Subcutaneous adipose tissue (tissue), 4 donors: Measurements from ENCODE around the gene KRTDAP. TPM values are rescaled to one million over a fixed set of nuclear protein-coding genes. Genes with fewer than 3 reads are reported as not detected.

Experiments used
- total RNA-seq, 4 donors: library from RNA; depleted of rRNA; stranded (reverse); fragments of >200 nt; gene quantifications; one replicate each; pipeline ENCODE4 v1.1.0, GENCODE V29; 2016
- TF ChIP-seq, protein P1 (sequence below): fragments of 450-650 bp; IDR thresholded peaks from one replicate; pipeline ENCODE4 v1.5.1; 2016; ENCODE audit warnings: low read depth, mild to moderate bottlenecking, control low read depth, antibody characterized with exemption, moderate library complexity

KRTDAP gene
- total RNA-seq, 4 donors from 2014 or later = not detected

DNA sequence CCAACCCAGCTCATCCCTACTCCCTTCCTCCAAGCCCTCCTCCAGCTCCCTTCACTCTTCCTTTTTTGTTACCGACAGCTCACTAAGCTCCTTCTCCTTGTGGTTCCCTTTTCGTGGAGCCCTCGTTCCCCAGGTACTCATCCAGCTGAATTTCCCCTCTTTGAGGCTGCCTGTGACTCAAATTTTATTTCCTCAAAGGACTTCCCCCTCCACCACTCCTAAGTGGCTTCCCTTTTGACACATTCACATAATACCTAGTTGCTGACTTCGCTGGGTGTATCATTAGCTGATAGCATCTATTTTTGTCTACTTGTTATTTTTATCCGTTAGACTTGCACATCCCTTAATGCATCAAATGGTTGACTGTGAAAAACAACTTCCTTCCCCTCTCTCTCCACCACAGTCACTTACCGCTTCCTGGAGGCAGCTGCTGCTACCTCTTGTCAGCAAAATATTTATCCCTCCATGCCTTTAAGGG, 27.7 kb downstream of the KRTDAP start:
- TF ChIP-seq, protein P1, sequence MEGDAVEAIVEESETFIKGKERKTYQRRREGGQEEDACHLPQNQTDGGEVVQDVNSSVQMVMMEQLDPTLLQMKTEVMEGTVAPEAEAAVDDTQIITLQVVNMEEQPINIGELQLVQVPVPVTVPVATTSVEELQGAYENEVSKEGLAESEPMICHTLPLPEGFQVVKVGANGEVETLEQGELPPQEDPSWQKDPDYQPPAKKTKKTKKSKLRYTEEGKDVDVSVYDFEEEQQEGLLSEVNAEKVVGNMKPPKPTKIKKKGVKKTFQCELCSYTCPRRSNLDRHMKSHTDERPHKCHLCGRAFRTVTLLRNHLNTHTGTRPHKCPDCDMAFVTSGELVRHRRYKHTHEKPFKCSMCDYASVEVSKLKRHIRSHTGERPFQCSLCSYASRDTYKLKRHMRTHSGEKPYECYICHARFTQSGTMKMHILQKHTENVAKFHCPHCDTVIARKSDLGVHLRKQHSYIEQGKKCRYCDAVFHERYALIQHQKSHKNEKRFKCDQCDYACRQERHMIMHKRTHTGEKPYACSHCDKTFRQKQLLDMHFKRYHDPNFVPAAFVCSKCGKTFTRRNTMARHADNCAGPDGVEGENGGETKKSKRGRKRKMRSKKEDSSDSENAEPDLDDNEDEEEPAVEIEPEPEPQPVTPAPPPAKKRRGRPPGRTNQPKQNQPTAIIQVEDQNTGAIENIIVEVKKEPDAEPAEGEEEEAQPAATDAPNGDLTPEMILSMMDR = no peak

DNA sequence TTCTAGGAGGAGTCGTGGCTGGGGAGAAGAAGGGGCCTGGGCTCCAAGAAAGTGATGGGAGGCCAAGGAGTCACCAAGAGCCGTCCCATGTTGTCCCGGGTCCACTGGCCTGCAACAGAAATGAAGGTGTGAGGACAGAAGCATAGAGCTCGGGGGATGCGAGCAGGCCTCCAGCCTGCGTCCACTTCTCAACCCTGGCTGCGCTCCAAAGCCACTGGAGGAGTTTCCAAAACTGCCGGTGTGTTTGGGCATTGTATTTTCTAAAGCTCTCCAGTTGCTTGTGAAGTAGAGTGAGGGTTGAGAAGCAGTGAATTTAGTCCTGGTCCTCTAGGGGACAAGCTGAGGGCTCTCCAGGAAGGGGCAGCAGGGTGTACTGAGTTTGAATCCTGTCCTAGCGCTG, 29.2 kb downstream of the KRTDAP start:
- TF ChIP-seq, protein P1 = no peak

DNA sequence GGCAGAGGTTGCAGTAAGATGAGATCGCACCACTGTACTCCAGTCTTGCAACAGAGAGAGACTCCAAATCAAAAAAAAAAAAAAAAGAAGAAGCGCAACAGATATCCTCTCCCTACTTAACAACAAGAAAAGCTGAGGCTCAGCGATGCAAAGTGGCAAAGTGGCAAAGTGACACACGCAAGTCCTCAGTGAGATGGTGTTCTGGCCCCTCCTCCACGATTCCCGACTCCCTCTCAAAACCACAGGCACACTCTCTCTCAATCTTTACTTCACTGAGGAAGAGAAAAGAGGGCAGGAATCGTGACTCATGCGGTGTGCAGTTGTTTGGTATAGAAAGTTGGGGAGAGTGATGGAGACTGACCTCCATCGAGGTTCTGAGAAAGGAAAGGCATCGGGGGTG, 29.7 kb downstream of the KRTDAP start:
- TF ChIP-seq, protein P1 = no peak

GRCh38 chr19:35459414-35460082, 30.7 kb downstream of the KRTDAP start:
- TF ChIP-seq, protein P1 = no peak

GRCh38 chr19:35458731-35459391, 31.4 kb downstream of the KRTDAP start:
- TF ChIP-seq, protein P1 = no peak

DNA sequence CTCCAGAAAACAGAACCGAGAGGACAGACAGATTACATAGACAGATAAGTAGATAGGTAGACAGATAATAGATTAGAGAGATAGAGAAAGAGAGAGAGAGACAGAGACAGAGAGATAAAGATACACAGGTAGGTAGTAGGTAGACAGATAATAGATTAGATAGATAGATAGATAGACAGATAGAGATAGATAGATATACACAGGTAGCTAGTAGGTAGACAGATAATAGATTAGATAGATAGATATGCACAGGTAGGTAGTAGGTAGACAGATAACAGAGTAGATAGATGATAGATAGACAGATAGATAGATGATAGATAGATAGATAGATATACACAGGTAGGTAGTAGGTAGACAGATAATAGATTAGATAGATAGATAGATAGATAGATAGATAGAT, 32.1 kb downstream of the KRTDAP start:
- TF ChIP-seq, protein P1 = no peak

GRCh38 chr19:35457173-35457572, 33.1 kb downstream of the KRTDAP start:
- TF ChIP-seq, protein P1 = no peak
